Measurements from ENCODE around the gene NEGR1.

DNA sequence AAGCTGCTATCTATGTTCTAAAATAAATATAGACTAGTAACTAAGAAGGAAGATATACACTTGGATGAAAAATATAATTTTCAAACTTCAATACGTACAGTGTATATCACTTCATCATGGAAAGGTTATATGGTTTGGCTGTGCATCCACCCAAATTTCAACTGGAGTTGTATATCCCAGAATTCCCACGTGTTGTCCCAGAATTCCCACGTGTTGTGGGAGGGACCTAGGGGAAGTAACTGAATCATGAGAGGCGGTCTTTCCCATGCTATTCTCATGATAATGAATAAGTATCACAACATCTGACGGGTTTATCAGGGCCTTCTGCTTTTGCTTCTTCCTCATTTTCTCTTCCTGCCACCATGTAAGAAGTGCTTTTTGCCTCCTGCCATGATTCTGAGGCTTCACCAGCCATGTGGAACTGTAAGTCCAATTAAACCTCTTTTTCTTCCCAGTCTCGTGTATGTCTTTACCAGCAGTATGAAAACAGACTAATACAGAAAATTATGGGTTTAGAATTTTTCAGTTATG is 10.7 kb downstream of the NEGR1 start:
- TF ChIP-seq CTCF (conservative IDR thresholded peaks at IDR 0.05) (no peak), EZH2 (IDR thresholded peaks at IDR 0.05; ENCODE audit: low read depth) (no peak)

All from PC-9 (cell line).